RKO (cell line): ENCODE results near the gene DNAJC4.
"Not testable (repeated sequence)": the region's sequence is repeated elsewhere in the genome, so short reads cannot be mapped to it uniquely, and the experiment has no call there.

ENCODE experiments used
- DNase-seq: peaks from one replicate; pipeline ENCODE4 v3.0.0-alpha.2; 2016; ENCODE audit warnings: low spot score

Gene DNAJC4

GRCh38 chr11:64245401-64245796 lies 15.1 kb downstream of the DNAJC4 start:
- DNase-seq, result peak; percentile 42

GRCh38 chr11:64245797-64246620 lies 15.7 kb downstream of the DNAJC4 start:
- DNase-seq, result peak; percentile 95

- DNase-seq, result not testable (repeated sequence)
Observed at GRCh38 chr11:64246621-64246870, 16.2 kb downstream of the DNAJC4 start.

- peak; percentile 94 for DNase-seq
Observed at GRCh38 chr11:64246871-64247728, 16.8 kb downstream of the DNAJC4 start, which contains the start of gene PPP1R14B. Gene PPP1R14B (minus strand): TSS chr11:64246943. CDS start chr11:64246673, 270 bp downstream.

GRCh38 chr11:64247729-64248531 lies 17.6 kb downstream of the DNAJC4 start:
- no peak for DNase-seq

- DNase-seq, result no peak
Observed at GRCh38 chr11:64248578-64248977, 18.2 kb downstream of the DNAJC4 start.

GRCh38 chr11:64249038-64249437 lies 18.7 kb downstream of the DNAJC4 start:
- no peak for DNase-seq

GRCh38 chr11:64249563-64250414 lies 19.4 kb downstream of the DNAJC4 start:
- DNase-seq, result no peak

- DNase-seq, result no peak
Observed at GRCh38 chr11:64250415-64251015, 20.2 kb downstream of the DNAJC4 start.

GRCh38 chr11:64251016-64251752 lies 20.8 kb downstream of the DNAJC4 start, which contains the start of gene PLCB3:
Gene PLCB3 (plus strand): TSS chr11:64251530. CDS start chr11:64251650, 120 bp downstream.
- peak; percentile 59 for DNase-seq

- peak; percentile 49 for DNase-seq
Observed at GRCh38 chr11:64251753-64252002, 21.3 kb downstream of the DNAJC4 start.

GRCh38 chr11:64252003-64252872 lies 21.9 kb downstream of the DNAJC4 start:
- DNase-seq, result peak; percentile 75

GRCh38 chr11:64253043-64253442 lies 22.7 kb downstream of the DNAJC4 start:
- DNase-seq, result no peak

- no peak for DNase-seq
Observed at GRCh38 chr11:64253481-64253880, 23.1 kb downstream of the DNAJC4 start.

GRCh38 chr11:64254326-64254725 lies 24.0 kb downstream of the DNAJC4 start:
- DNase-seq, result no peak

GRCh38 chr11:64255135-64256128 lies 25.1 kb downstream of the DNAJC4 start:
- no peak for DNase-seq

- no peak for DNase-seq
Observed at GRCh38 chr11:64256300-64256699, 26.0 kb downstream of the DNAJC4 start.

GRCh38 chr11:64258356-64258755 lies 28.0 kb downstream of the DNAJC4 start:
- no peak for DNase-seq
